Measurements from ENCODE around the gene RNF151.
A peak's percentile ranks its signal among the peaks of the same experiment; 100 is the strongest.

DNA sequence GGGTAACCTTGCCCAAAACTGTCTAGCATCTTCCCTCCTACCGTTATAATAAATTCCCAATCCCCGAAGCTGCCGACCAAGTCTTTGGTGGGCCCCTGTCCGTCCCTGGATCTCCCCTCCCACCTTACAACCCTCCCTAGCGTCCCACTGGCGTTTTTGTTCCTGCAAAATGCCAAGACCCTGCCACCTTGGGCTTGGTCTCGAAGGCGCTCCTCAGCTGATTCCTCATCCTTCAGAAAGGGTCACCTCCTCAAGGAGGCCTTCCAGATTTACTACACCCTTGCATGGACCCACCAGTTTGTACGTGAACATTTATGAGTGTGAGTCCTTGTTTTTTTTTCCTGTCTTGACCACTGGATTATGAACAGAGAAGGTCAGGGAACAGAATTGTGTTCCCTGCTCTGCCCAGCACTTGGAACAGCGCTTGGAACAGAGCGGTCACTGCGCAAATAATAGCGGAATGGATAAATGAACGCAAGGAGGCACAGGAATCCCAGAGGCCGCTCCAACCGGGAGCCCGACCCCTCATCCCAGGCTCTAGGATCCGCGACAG is 16.4 kb downstream of the RNF151 start:
- TF ChIP-seq CTCF (conservative IDR thresholded peaks at IDR 0.05 in 1 of 2, IDR thresholded peaks at IDR 0.05 in 1 of 2; ENCODE audit: low read depth in 1 of 2, low read length in 2 of 2), result peak; percentile 21 to 32
- TF ChIP-seq EZH2 (IDR thresholded peaks at IDR 0.05; ENCODE audit: low read length, missing control alignments), result no peak
